Hepatocyte (in vitro differentiated cells): ENCODE results near the gene CELF4.

Experiments
- EZH2 ChIP-seq: fragments of 200-600 bp; sonication (generic); IDR thresholded peaks from 2 replicates; pipeline ENCODE4 v1.6.1; 2016; ENCODE audit warnings: antibody characterized with exemption, mild to moderate bottlenecking, borderline replicate concordance
- TF ChIP-seq, protein P1 (sequence below): fragments of 200-600 bp; sonication (generic); IDR thresholded peaks from 2 replicates; pipeline ENCODE4 v1.5.1; 2016; ENCODE audit warnings: antibody characterized with exemption, mild to moderate bottlenecking; ENCODE audit not compliant: poor library complexity

DNA sequence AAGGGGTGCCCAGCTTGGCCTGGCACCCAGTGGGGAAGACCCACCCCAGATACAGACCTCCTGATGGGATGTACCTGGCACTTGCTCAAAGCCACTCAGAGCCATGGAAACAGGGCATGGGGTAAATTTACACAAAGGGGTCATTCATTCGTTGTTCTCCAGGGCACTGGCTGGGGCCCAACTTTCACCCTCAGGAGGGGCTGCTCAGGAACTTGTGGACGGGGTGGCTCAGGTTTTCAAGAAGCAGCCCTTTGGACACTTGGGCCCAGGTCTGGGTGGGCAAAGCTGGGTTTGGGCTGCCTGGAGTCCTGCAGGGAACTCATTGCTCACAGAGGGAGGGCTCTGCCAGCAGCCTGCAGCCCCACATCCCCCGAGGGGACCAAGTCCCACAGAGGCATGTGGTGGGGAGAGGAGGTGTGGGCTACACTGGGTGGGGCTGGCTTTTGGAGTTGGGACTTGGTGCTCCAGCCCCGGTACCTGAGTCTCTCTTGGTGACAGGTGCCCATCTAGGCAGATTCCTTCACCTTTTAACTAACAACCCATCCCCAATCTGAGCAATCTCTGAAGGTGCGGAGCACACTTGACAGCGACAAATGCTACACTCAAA, 172.3 kb downstream of the CELF4 start:
- TF ChIP-seq, protein P1, sequence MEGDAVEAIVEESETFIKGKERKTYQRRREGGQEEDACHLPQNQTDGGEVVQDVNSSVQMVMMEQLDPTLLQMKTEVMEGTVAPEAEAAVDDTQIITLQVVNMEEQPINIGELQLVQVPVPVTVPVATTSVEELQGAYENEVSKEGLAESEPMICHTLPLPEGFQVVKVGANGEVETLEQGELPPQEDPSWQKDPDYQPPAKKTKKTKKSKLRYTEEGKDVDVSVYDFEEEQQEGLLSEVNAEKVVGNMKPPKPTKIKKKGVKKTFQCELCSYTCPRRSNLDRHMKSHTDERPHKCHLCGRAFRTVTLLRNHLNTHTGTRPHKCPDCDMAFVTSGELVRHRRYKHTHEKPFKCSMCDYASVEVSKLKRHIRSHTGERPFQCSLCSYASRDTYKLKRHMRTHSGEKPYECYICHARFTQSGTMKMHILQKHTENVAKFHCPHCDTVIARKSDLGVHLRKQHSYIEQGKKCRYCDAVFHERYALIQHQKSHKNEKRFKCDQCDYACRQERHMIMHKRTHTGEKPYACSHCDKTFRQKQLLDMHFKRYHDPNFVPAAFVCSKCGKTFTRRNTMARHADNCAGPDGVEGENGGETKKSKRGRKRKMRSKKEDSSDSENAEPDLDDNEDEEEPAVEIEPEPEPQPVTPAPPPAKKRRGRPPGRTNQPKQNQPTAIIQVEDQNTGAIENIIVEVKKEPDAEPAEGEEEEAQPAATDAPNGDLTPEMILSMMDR = no peak
- no peak for TF ChIP-seq EZH2
